HG03521 (cell line): ENCODE measurements around the gene ACRV1.

Experiments used
- ATAC-seq: cut with Tn5 transposase; IDR thresholded peaks from one replicate; pipeline ENCODE4 v1.9.1; 2021; ENCODE audit warnings: mild to moderate bottlenecking, moderate library complexity; ENCODE audit not compliant: unreplicated experiment

Gene ACRV1

GRCh38 chr11:125662689-125663088 lies 18.0 kb downstream of the ACRV1 start:
- ATAC-seq, result no peak

GRCh38 chr11:125649465-125650166 lies 31.0 kb downstream of the ACRV1 start:
- ATAC-seq, result no peak

- ATAC-seq, result no peak
These were observed 34.8 kb downstream of the ACRV1 start for GRCh38 chr11:125645871-125646270.

DNA sequence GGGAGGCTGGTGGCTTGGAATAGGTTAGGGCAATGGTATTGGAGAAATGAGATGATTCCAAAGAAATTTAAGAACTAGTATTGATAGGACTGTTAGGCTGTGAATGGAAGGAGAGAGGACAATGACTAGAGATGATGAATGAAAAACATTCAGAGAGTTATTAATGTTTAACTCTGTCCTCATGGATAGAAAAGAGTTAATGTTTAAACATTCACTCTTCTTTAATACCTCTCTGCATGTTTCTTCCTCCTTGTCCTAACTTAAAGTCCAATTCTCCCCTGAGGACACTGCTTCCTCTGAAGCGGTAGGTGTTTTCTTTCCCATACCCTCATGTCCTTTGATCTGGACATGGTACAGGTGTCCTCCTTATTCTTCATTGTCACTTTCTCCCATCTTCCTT lies 42.3 kb downstream of the ACRV1 start:
- ATAC-seq, result no peak

- no peak for ATAC-seq
These were observed 42.8 kb downstream of the ACRV1 start for GRCh38 chr11:125637840-125638239.

DNA sequence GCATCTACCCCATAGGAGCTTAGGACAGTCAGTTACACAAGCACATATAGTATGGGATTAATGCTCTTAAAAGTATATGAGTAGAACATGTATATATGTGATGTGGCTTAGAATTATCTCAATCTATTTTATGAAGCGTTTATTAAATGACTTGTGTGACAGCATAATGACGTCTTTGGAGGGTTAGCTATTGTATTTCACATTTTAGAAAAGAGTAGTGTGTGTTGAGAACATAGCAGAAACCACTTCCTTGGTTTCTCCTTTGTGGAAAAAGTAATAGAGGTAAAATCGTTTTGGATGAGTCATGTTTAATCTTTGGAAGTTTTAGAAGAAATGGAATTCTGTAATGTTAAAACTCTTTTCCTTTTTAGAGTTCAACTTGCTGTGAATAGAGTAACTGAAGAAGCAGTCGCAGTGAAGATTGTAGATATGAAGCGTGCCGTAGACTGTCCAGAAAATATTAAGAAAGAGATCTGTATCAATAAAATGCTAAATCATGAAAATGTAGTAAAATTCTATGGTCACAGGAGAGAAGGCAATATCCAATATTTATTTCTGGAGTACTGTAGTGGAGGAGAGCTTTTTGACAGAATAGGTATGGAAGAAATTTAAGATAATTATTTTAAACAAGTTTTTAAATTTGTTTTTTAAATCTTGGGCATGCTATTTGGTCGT lies 53.3 kb downstream of the ACRV1 start:
- no peak for ATAC-seq

DNA sequence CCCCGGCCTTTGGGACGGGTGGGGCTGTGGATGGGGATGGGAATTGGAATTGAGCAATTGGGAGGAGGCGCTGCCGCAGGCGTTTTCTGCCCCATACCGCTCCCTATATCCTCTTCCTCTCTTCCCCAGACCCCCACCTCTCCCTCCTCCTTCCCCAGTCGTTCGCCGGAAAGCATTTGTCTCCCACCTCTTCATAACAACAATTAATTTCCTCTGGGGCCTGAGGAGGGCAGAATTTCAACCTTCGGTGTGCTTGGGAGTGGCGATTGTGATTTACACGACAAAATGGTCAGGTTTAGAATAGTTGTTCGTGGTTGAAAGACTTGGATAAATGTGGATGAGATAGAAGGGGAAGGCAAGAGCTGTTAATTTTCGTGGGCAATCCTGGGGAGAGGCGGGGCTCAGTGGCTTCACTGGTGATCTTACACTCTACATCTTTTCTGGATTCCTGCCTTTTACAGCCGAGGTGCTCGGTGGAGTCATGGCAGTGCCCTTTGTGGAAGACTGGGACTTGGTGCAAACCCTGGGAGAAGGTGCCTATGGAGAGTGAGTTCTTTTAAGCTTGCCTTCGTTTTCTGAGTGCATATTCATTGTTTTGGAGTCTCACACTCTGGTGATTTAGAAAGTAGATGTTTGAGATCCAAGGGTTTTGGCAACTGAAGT lies 54.2 kb downstream of the ACRV1 start:
- peak; percentile 31 for ATAC-seq

- ATAC-seq, result peak; percentile 86
These were observed 54.9 kb downstream of the ACRV1 start for GRCh38 chr11:125625630-125626287.

DNA sequence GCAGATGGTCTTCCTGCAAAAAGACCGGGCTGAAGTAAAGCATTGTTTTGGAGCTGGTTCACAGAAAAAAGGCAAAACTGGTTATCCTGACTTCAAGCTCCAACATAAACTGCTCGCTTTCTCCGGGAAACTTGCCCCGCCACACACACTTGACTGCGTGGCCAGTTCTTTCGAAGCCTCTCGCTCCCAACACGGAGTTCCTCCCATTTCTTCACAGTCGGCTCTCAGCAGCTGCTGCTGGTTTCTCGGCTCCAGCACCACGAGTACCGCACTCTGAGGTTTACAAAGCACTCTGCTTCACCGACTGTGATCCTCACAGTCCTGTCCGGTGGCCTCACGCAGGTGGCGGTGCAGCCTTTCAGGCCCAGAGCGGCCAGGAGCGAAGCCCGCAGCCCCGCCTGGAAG lies 55.4 kb downstream of the ACRV1 start:
- no peak for ATAC-seq

DNA sequence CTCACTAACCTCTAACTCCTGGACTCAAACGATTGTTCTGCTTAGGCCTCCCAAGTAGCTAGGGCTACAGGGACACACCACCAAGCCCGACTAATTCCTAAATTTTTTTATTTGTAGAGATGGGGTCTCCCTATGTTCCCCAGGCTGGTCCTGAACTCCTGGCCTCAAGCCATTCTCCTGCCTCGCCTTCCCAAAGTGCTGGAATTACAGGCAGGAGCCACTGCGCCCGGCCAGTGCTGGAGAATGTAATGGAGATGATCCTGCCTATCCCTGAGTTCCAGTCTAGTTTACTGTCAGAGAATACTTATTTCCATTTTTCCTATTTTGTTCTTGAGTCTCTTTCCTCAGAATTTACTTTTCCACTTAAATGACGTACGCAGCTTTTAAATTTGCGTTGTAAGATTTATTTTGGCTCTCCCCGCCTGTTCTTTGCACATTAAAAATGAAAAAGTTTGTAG lies 55.9 kb downstream of the ACRV1 start, which contains the start of gene CHEK1:
TSS of gene CHEK1 (plus strand) at position 408 of the 458 bp plus-strand sequence. CDS start 1,606 bp downstream, outside the sequence.
- ATAC-seq, result no peak

DNA sequence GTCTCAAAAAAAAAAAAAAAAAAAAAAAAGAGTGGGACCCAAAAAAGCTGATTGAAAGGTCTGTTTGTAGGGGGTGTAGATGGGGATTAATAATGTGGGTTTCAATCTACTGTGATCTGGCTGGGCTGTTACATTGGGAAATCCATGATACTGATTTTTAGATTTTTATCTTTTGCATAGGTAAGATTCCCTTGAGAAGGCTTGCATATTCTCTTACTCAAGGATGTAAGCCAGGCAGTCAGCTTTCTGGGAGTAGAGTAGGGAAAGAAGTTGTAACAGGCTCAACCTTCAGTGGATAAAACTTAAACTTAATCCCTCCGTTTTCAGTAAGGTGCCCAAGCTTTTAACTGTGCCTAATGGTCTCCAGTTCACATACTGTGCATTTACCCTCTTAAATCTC lies 57.6 kb downstream of the ACRV1 start:
- ATAC-seq, result no peak

- no peak for ATAC-seq
These were observed 58.7 kb downstream of the ACRV1 start for GRCh38 chr11:125621995-125622394.
